Stimulated activated naive CD8-positive, alpha-beta T cell treated with anti-CD3 and anti-CD28 coated beads, Interleukin-15, Interleukin-2, amounts not matched to agents 100 ng/mL and 50 ng/mL, for 24 hours (primary cell): Measurements from ENCODE around the gene CYB5D1.

ENCODE experiments used
- H3K27ac Mint-ChIP-seq: one replicate; pipeline ENCODE4 v1.8.0; 2021; ENCODE audit warnings: mild to moderate bottlenecking, mixed read lengths
- H3K27me3 Mint-ChIP-seq: one replicate; pipeline ENCODE4 v1.8.0; 2021; ENCODE audit warnings: mixed read lengths
- H3K36me3 Mint-ChIP-seq: one replicate; pipeline ENCODE4 v1.8.0; 2021; ENCODE audit warnings: low read depth, mixed read lengths
- H3K4me1 Mint-ChIP-seq: one replicate; pipeline ENCODE4 v1.8.0; 2021; ENCODE audit warnings: low read depth, mixed read lengths
- H3K4me3 Mint-ChIP-seq: one replicate; pipeline ENCODE4 v1.8.0; 2021; ENCODE audit warnings: mild to moderate bottlenecking, mixed read lengths
- H3K9me3 Mint-ChIP-seq: one replicate; pipeline ENCODE4 v1.8.0; 2021; ENCODE audit warnings: mixed read lengths

The CYB5D1 gene

DNA sequence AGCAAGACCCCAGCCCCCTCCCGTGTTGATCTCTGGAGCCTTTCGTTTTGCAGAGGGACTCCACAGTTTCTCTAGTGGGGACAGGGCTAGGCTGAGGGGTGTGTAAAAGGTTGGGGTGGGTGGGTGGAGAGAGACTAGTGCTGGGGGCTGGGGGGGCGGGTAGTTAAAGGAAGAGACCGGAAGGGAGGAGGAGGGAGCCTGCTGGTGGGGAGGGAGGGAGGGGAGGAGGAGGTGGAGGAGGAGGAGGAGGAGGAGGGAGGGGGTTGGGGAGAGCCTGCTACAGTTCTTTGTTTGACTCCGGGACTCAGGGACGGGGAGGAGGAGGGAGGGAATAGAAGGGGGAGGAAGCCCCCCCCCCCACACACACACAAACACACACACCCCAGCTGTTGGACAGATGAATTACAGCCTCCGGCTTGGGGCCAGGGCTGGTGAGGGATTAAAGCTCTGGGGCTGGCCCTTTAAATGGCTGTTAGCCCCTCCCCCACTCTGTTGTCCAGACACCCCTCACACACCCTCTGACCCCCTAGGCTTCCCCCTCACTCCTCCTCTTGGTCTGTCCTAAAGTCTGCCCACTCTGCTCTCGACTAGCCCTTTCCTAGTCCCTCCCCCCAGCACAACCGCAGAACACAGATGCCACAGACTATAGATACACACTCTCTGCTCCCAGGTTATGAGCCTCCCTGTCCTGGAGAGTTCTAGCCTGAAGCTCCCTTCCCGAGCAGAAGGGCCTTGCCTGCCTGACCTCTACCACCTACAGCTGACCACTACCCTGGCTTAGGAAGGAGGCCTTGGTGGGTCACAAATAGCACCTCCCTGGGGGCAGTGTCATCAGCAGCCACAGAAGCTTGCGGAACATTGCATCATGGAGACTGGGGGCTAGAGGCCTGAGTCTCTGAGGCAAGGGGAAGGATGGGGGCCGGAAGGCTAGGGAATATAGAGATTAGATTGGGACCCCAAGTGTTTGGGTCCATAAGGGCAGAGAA, 19.4 kb upstream of the CYB5D1 start:
- Mint-ChIP-seq H3K27ac (peak overlapping the region; percentile 66), H3K4me3 (peak overlapping the region; percentile 93), H3K27me3 (peaks cover 1% of the 10 kb centered on the region), H3K4me1 (peaks cover 79% of the 10 kb centered on the region), H3K36me3 (peaks cover 3% of the 10 kb centered on the region), H3K9me3 (no peaks in the 10 kb centered on the region)

DNA sequence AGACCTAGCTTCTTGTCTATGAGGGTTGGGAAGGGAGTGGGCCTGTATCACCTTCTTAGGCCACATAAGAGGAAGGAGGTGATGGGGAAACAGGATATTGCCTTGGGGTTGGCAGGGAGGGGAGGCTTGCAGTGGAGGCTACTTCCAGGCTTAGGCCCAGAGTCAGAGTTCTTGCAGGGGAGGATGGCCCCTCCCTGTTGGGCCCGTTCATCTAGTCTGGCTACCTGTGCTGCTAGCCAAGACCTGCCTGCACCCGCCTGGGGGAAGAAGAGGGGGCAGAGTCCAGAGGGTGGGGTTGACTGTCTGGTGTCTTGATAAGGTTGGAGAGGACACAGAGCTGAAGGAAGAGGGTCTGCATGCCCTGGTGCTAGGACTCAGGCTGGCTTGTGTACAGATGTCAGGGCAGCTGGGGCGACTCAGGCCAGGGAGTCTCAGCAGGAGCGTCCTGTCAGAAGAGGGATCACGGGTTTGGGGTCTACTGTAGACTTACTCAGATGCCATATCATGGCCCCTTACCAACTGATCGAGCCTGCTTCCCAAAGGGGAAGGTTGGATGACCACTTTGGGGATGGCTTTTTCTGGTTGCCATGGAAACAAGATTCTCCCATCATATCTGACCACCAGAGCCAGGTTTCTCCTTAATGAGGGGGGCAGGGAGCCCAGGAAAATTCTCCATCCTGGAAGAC, 18.5 kb upstream of the CYB5D1 start:
- peak overlapping the region; percentile 66 for H3K27ac Mint-ChIP-seq
- peaks cover 3% of the 10 kb centered on the region for H3K36me3 Mint-ChIP-seq
- peak overlapping the region; percentile 88 for H3K4me3 Mint-ChIP-seq
- no peaks in the 10 kb centered on the region for H3K27me3 Mint-ChIP-seq
- peaks cover 73% of the 10 kb centered on the region for H3K4me1 Mint-ChIP-seq
- no peaks in the 10 kb centered on the region for H3K9me3 Mint-ChIP-seq

DNA sequence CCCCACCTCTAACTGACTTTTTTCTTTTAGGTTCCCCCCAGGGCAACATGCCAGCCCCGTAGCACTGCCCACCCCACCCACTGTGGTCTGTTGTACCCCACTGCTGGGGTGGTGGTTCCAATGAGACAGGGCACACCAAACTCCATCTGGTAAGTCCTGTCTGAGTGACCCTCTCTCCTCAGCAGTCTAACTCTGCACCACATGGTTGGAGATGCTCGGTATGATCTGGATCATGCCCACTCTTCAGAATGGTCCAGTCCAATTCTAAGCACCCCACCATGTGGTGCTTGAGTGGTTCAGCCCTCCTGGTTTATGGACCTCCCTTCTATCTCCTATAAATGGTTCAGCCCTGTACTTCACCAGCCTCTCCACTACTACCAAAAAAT, 17.9 kb upstream of the CYB5D1 start:
- no peaks in the 10 kb centered on the region for H3K27me3 Mint-ChIP-seq
- H3K4me1 Mint-ChIP-seq, result peaks cover 69% of the 10 kb centered on the region
- no peaks in the 10 kb centered on the region for H3K9me3 Mint-ChIP-seq
- peak overlapping the region; percentile 95 for H3K27ac Mint-ChIP-seq
- H3K4me3 Mint-ChIP-seq, result peak overlapping the region; percentile 88
- H3K36me3 Mint-ChIP-seq, result peaks cover 3% of the 10 kb centered on the region

DNA sequence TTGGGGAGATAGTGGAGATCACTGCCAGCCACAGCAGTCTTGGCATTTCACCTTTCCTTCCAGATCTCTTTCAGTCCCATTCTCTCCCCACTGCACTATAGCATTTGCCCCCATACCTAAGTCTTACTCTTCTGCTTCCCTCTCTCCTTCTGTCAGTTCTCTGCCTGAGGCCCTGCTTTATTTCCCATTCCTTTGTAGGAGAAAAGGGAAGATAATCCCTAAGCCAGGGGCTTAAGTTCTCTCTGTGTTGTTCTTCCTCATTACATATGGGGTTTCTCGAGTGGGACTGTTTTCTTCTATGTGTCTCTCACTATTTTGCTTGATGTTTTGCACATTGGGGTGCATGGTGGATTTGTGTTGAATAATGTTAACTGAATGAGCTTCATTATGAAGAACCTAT, 17.4 kb upstream of the CYB5D1 start:
- Mint-ChIP-seq H3K4me3 (peak overlapping the region; percentile 88), H3K36me3 (peaks cover 8% of the 10 kb centered on the region), H3K27me3 (no peaks in the 10 kb centered on the region)

DNA sequence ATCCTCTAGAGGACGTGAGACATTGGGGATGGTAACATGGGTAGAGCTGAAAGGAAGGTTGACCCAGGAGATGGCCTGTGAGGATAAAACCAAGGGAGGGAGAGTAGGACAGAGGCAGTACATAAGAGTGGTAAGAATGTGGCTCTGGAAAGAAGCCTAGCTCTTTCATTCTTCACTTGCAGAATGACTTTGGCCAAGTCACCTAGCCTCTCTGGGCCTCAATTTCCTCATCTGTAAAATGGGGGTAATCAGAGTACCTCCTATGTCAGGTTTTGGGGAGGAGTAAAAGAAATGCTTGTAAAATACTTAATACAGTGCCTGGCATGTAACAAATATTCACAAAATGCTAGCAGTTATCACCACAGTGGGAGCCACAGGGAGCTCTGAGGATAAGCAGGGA, 16.9 kb upstream of the CYB5D1 start:
- peak overlapping the region; percentile 88 for H3K4me3 Mint-ChIP-seq
- H3K36me3 Mint-ChIP-seq, result peaks cover 13% of the 10 kb centered on the region
- H3K9me3 Mint-ChIP-seq, result no peaks in the 10 kb centered on the region
- H3K27me3 Mint-ChIP-seq, result no peaks in the 10 kb centered on the region
- peaks cover 72% of the 10 kb centered on the region for H3K4me1 Mint-ChIP-seq
- peak overlapping the region; percentile 95 for H3K27ac Mint-ChIP-seq

More for the DNA sequence above, 17.4 kb upstream of the CYB5D1 start:
- peaks cover 68% of the 10 kb centered on the region for H3K4me1 Mint-ChIP-seq
- H3K27ac Mint-ChIP-seq, result peak overlapping the region; percentile 95
- no peaks in the 10 kb centered on the region for H3K9me3 Mint-ChIP-seq

DNA sequence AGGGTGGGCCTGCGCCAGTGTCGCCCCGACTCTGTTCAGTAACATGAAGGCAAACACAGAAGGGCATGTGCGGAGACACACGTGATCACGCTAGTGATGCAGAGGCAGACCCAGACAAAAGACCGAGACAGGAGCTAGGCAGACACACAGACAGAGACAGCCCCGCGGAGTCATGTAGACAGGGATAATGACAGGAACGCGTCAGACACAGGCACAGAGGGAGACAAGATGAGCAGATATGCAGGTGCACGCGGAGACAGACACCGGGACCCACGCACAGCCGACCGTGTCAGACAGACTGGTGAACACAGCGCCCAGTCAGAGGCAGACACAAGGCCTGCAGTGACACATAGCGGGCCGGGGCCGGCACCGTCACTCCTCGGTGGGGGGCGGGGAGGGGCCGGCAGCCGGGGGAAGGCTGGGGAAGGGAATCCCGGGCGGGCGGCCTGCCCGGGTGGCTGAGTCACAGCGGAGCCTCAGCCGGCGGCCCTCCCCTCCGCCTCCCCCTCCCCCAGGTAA, 16.3 kb upstream of the CYB5D1 start:
- H3K27ac Mint-ChIP-seq, result peak overlapping the region; percentile 100
- no peaks in the 10 kb centered on the region for H3K27me3 Mint-ChIP-seq
- peaks cover 19% of the 10 kb centered on the region for H3K36me3 Mint-ChIP-seq
- peak overlapping the region; percentile 88 for H3K4me3 Mint-ChIP-seq
- H3K4me1 Mint-ChIP-seq, result peaks cover 71% of the 10 kb centered on the region
- H3K9me3 Mint-ChIP-seq, result no peaks in the 10 kb centered on the region

DNA sequence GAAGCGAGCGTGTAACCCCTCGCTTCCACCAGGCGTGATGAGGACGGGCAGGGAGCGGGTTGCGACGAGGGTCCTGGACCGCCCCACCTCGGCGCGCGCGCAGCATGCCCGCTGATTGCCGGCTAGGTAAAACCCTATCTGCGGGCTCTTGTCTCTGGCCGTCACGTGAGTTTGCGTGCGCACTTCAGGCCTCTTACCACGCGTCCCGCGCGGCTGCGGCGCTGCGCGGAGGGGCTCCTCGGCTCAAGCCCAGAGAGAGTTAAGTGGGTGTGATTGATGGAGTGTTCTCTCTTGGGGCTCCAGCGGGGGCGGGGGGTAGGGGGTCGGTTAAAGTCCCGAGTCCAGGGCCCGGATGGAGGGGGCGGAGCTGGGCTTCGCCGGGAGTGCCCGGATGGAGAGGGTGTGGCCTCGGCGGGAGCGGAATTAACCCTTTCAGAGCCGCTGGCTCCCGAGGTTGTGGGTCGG, 15.9 kb upstream of the CYB5D1 start:
- Mint-ChIP-seq H3K27ac (peak overlapping the region; percentile 100), H3K36me3 (peaks cover 23% of the 10 kb centered on the region), H3K27me3 (no peaks in the 10 kb centered on the region), H3K4me3 (peak overlapping the region; percentile 88), H3K9me3 (no peaks in the 10 kb centered on the region), H3K4me1 (peaks cover 71% of the 10 kb centered on the region)

DNA sequence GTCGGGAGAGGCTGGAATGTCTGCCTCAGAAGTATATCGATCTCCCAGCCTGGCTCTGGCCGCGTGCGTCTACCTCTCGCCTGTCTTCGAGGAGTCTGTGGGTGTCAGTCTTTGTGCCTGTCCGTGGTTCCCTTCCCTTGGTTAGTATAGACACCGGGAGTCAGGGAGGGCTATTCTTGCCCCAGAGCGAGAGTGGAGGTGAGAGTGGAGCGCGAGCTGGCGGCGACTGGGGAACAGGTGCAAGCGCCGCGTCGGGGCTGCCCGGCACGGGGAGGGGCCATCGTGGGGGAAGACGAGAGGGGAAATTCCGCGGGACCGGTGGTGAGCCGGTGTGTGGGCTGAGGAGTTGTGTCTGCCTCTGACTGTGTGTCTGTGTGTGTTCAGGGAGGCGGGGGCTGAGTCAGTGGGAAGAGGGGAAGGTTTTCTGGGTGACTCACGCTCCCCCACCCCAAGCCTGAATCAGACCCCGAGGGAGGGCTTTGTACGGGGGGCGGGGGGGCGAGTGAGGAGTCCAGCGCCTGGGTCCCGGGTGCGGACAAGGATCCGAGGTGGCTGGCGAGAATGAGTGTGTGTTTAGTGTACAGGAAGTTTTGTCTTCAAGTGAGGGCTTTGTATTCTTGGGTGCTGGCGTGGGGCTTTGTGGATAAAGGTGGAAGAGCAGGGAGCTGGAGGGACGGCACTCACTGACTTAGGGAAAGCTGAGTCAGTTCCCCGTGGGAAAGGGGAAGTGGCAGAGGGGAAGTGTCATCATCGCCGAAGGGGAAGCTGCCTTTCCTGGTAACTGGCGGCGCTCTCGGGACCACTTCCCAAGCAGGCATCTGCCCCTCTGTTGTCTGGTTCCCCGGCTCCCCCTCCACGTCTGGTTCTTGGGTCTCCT, 15.2 kb upstream of the CYB5D1 start:
- H3K4me3 Mint-ChIP-seq, result peak overlapping the region; percentile 88
- no peaks in the 10 kb centered on the region for H3K27me3 Mint-ChIP-seq
- H3K9me3 Mint-ChIP-seq, result no peaks in the 10 kb centered on the region
- H3K4me1 Mint-ChIP-seq, result peaks cover 70% of the 10 kb centered on the region
- H3K27ac Mint-ChIP-seq, result peak overlapping the region; percentile 100
- H3K36me3 Mint-ChIP-seq, result peaks cover 24% of the 10 kb centered on the region

DNA sequence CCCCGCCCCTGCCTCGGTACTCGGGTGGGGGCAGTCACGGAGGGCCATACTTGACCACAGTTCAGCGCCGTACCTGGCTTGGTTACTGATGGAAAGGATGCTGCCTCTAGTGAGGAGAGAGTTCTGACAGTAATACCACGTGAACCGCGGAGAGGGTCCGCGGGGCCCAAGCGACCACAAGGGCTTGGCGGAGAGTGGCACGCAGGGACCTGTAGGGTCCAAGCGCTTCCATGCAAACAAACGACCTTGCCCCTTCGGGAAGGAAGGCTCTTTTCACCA, 14.6 kb upstream of the CYB5D1 start:
- Mint-ChIP-seq H3K4me3 (peak overlapping the region; percentile 88), H3K27me3 (no peaks in the 10 kb centered on the region), H3K4me1 (peaks cover 68% of the 10 kb centered on the region)

DNA sequence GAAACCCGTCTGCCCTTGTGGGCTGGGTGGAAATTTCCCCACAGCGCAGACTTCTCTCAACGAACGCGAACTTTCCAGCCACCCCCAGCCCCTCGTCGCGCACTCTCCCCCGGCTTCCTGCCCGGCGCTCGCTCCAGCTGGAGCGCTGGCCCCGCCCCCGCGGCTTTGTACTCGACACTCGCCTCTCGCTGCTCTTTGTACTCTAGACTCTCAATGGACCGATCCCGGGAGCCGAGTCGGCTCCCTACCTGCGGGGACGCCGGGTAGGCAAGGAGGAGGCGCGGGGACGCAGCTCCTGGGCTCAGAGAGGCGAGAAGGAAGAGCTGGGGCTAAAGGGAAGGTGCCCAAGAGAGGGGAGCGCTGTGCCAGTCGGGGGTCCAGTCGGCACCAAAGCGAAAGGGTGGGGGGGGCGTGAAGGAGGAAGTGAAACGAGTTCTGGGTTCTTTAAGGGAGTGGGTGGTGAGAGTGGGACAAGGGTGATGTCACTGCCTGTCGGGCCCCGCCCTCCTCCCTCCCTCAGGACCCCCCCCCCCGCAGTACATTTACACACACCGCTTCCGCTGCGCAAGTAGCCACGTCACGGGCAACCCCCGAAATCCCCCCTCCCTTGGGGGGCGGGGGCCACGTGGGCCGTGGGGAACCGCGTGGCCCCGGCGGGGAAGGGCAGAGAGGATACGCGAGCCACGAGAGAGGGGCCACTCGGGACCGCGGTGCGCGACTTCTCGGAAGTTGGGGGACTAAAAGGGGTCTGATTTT, 14.1 kb upstream of the CYB5D1 start:
- Mint-ChIP-seq H3K27ac (peak overlapping the region; percentile 100), H3K4me1 (peaks cover 65% of the 10 kb centered on the region), H3K4me3 (peak overlapping the region; percentile 88), H3K36me3 (peaks cover 24% of the 10 kb centered on the region), H3K9me3 (no peaks in the 10 kb centered on the region), H3K27me3 (no peaks in the 10 kb centered on the region)

More for the DNA sequence above, 14.6 kb upstream of the CYB5D1 start:
- peak overlapping the region; percentile 100 for H3K27ac Mint-ChIP-seq
- H3K36me3 Mint-ChIP-seq, result peaks cover 24% of the 10 kb centered on the region
- no peaks in the 10 kb centered on the region for H3K9me3 Mint-ChIP-seq

DNA sequence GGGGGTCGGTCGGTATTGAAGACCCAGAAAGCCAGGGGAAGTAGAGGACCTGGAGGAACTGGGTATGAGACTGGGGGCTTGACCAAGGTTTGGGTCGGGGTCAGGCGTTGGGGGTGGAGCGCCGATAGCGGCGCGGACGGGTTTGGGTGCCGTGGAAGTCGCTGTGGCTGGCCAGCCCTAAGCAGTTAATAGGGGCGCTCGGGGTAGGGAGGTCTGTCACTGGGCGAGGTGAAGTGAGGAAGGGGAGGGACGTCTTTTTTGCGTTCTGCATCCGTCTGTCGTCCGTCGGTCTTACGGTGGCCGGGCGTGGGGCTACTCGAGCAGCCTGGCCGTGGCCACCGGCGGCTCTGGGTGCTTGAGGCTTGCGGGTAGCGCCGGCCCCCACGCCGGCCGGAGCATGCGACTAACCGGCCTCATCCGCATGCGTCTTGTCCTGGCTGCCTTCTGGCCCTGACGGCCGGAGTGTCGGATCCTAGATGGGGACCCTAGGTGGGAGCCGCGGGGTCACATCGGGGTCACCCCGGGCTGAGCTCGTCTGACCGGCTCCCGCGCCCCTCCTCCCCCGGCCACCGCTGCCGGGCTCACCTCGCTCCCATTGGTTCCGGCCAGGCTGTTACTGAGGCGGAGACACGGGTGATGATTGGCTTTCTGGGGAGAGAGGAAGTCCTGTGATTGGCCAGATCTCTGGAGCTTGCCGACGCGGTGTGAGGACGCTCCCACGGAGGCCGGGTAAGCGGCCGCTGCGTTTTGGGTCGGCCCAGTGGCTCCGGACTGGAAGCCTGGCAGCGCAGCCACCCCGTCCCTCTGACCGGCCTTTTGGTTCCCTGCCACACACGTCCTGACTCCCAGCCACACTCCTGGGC, 13.3 kb upstream of the CYB5D1 start:
- Mint-ChIP-seq H3K4me1 (peaks cover 58% of the 10 kb centered on the region), H3K9me3 (no peaks in the 10 kb centered on the region), H3K27me3 (no peaks in the 10 kb centered on the region), H3K36me3 (peaks cover 25% of the 10 kb centered on the region), H3K27ac (peak overlapping the region; percentile 100), H3K4me3 (peak overlapping the region; percentile 88)

DNA sequence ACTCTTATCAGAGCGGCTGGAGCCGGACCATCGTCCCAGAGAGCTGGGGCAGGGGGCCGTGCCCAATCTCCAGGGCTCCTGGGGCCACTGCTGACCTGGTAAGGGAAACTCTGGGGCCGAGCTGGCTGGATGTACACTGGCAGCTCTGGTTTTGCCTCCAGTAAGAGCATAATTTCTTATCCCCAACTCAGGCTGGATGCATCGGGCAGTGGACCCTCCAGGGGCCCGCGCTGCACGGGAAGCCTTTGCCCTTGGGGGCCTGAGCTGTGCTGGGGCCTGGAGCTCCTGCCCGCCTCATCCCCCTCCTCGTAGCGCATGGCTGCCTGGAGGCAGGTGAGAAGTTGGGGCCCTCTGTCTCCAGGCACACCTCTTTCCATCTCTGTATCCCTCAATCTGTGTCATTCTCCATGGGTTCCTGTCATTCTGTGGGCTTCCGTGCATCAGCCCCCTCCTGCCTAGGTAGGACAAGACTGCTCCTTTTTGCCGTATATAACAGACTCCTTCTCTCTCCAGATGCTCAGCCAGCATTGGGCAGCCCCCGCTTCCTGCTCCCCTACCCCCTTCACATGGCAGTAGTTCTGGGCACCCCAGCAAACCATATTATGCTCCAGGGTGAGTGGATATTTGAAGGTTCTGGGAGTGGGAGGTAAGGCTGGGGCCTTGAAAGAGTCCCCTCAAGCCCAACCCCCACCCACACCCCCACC, 12.3 kb upstream of the CYB5D1 start:
- Mint-ChIP-seq H3K4me3 (peak overlapping the region; percentile 88), H3K4me1 (peaks cover 58% of the 10 kb centered on the region), H3K9me3 (no peaks in the 10 kb centered on the region), H3K36me3 (peaks cover 32% of the 10 kb centered on the region), H3K27ac (peak overlapping the region; percentile 100), H3K27me3 (no peaks in the 10 kb centered on the region)
